ENCODE data around the gene CDH4.

GRCh38 chr20:61752576-61752975, 500.5 kb downstream of the CDH4 start:
- TF ChIP-seq GATA2 (IDR thresholded peaks at IDR 0.05; ENCODE audit: insufficient read depth, insufficient read length, low read depth, low read length) (no peak), CTCF (IDR thresholded peaks at IDR 0.05; ENCODE audit: extremely low read depth in 1 of 2, insufficient read depth in 1 of 2, low read depth in 1 of 2, low read length in 2 of 2) (no peak), POLR2A (IDR thresholded peaks at IDR 0.05; ENCODE audit: low read depth, low read length) (no peak), MAX (IDR thresholded peaks at IDR 0.05; ENCODE audit: insufficient read depth, insufficient read length) (no peak), MYC (IDR thresholded peaks at IDR 0.05; ENCODE audit: low read depth, low read length) (no peak), EZH2 (IDR thresholded peaks at IDR 0.05; ENCODE audit: borderline replicate concordance, low read depth, low read length, severe bottlenecking) (no peak), POLR2AphosphoS5 (IDR thresholded peaks at IDR 0.05; ENCODE audit: insufficient read depth, low read depth, low read length) (no peak)

Data from endothelial cell of umbilical vein (primary cell).